Cardiac muscle cell (in vitro differentiated cells and primary cell): ENCODE measurements around the gene RRBP1. TPM values are rescaled to one million over a fixed set of nuclear protein-coding genes. Genes with fewer than 3 reads are reported as not detected.

Experiments
- DNase-seq, 2 donors: peaks; one replicate each; pipeline versions ENCODE4 v3.0.0 to v3.0.0-alpha.2; 2010 to 2017; ENCODE audit warnings: low read depth in 1 of 2, low spot score in 1 of 2
- H3K27ac ChIP-seq: fragments of 200-600 bp; sonication (generic); 2 replicates; pipeline ENCODE4 v1.5.1; 2016
- H3K27me3 ChIP-seq: fragments of 200-600 bp; sonication (generic); 2 replicates; pipeline ENCODE4 v1.6.0; 2016; ENCODE audit warnings: control low read depth
- H3K36me3 ChIP-seq: fragments of 200-600 bp; sonication (generic); 2 replicates; pipeline ENCODE4 v1.5.1; 2016; ENCODE audit warnings: control low read depth
- H3K4me1 ChIP-seq: fragments of 200-600 bp; sonication (generic); 2 replicates; pipeline ENCODE4 v1.8.1; 2017; ENCODE audit warnings: low read depth, mild to moderate bottlenecking, mixed run types
- H3K4me3 ChIP-seq: fragments of 200-600 bp; sonication (generic); 2 replicates; pipeline ENCODE4 v1.5.1; 2016; ENCODE audit warnings: mild to moderate bottlenecking
- H3K9me3 ChIP-seq: fragments of 200-600 bp; sonication (generic); 2 replicates; pipeline ENCODE4 v1.5.1; 2017; ENCODE audit warnings: low read depth, mild to moderate bottlenecking, control low read depth
- polyA plus RNA-seq: library from polyadenylated mRNA; unstranded; fragments of >200 nt; fragmentation: Nextera tagmentation; extraction: Ambion mirVana; gene quantifications from 2 replicates; pipeline ENCODE4 v1.2.1, GENCODE V29; 2016
- total RNA-seq: library from RNA; depleted of rRNA; stranded (reverse); fragments of >200 nt; gene quantifications from 2 replicates; pipeline ENCODE4 v1.2.3, GENCODE V29; 2016
- TF ChIP-seq, protein P1 (sequence below): IDR thresholded peaks from 2 replicates; pipeline ENCODE4 v1.5.1; 2012; ENCODE audit warnings: low read depth, mild to moderate bottlenecking, low read length

The RRBP1 gene
- total and polyA plus RNA-seq, 2 experiments from 2014 or later: 50.7 to 77.5 TPM

DNA sequence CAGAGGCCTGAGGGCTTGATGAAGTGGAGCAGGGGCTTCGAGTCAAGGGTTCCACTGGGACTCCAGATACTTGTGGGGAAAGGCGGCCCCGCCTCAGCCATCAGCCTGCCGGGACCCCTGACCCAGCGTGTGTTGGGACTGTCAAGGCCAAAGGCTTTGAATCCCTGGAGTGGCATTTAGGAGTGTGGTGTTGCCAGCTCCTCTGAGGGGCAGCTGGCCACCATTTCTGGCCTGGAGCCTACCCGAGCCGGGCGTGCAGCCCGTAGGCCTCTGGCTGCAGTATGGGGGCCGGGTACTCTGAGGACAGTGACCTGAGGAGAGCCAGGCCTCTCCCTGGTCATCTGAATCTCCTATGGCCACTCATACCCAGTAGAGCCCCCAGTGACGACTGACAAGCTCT lies 40.0 kb downstream of the RRBP1 start:
- no peak overlapping the region for H3K27ac ChIP-seq
- no peak overlapping the region for H3K4me3 ChIP-seq
- H3K36me3 ChIP-seq: peaks cover 7% of the 10 kb centered on the region
- H3K4me1 ChIP-seq: peaks cover 35% of the 10 kb centered on the region
- no peak for DNase-seq
- TF ChIP-seq, protein P1, sequence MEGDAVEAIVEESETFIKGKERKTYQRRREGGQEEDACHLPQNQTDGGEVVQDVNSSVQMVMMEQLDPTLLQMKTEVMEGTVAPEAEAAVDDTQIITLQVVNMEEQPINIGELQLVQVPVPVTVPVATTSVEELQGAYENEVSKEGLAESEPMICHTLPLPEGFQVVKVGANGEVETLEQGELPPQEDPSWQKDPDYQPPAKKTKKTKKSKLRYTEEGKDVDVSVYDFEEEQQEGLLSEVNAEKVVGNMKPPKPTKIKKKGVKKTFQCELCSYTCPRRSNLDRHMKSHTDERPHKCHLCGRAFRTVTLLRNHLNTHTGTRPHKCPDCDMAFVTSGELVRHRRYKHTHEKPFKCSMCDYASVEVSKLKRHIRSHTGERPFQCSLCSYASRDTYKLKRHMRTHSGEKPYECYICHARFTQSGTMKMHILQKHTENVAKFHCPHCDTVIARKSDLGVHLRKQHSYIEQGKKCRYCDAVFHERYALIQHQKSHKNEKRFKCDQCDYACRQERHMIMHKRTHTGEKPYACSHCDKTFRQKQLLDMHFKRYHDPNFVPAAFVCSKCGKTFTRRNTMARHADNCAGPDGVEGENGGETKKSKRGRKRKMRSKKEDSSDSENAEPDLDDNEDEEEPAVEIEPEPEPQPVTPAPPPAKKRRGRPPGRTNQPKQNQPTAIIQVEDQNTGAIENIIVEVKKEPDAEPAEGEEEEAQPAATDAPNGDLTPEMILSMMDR: no peak
- no peaks in the 10 kb centered on the region for H3K27me3 ChIP-seq
- no peaks in the 10 kb centered on the region for H3K9me3 ChIP-seq

DNA sequence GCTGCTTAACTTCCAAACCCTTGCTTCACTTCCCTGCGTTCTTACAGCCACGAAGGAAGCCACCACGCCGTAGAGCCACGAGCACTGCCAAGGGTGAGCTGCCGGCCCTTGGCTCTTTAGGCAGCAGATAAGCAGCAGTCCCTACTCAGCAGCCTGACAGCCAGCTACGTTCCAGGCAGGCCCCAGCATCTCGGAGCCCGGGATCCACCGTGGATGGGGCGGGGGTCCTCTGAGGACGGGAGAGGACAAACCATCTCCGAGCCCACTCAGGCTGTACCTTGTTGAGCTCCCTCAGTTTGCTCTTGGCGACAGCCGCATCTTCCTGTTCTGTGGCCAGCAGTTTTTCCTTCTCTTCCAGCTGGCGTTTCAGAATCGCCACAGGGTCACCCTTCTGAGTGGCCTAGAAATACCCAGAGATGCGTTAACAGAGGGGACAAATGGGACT lies 40.5 kb downstream of the RRBP1 start:
- H3K4me1 ChIP-seq: peaks cover 35% of the 10 kb centered on the region
- TF ChIP-seq, protein P1: no peak
- H3K27me3 ChIP-seq: no peaks in the 10 kb centered on the region
- H3K4me3 ChIP-seq: no peak overlapping the region
- H3K9me3 ChIP-seq: no peaks in the 10 kb centered on the region
- peaks cover 7% of the 10 kb centered on the region for H3K36me3 ChIP-seq
- H3K27ac ChIP-seq: no peak overlapping the region
- no peak for DNase-seq

GRCh38 chr20:17640875-17641378 lies 41.1 kb downstream of the RRBP1 start:
- Histone ChIP-seq H3K4me3 (no peak overlapping the region), H3K27ac (no peak overlapping the region), H3K4me1 (peaks cover 31% of the 10 kb centered on the region), H3K9me3 (no peaks in the 10 kb centered on the region), H3K27me3 (no peaks in the 10 kb centered on the region), H3K36me3 (peaks cover 7% of the 10 kb centered on the region)
- DNase-seq: no peak
- TF ChIP-seq, protein P1: no peak

GRCh38 chr20:17640146-17640874 lies 41.7 kb downstream of the RRBP1 start:
- H3K4me1 ChIP-seq: peaks cover 25% of the 10 kb centered on the region
- H3K36me3 ChIP-seq: peaks cover 7% of the 10 kb centered on the region
- H3K27ac ChIP-seq: no peak overlapping the region
- no peaks in the 10 kb centered on the region for H3K9me3 ChIP-seq
- TF ChIP-seq, protein P1: no peak
- no peak overlapping the region for H3K4me3 ChIP-seq
- no peak for DNase-seq
- H3K27me3 ChIP-seq: no peaks in the 10 kb centered on the region

DNA sequence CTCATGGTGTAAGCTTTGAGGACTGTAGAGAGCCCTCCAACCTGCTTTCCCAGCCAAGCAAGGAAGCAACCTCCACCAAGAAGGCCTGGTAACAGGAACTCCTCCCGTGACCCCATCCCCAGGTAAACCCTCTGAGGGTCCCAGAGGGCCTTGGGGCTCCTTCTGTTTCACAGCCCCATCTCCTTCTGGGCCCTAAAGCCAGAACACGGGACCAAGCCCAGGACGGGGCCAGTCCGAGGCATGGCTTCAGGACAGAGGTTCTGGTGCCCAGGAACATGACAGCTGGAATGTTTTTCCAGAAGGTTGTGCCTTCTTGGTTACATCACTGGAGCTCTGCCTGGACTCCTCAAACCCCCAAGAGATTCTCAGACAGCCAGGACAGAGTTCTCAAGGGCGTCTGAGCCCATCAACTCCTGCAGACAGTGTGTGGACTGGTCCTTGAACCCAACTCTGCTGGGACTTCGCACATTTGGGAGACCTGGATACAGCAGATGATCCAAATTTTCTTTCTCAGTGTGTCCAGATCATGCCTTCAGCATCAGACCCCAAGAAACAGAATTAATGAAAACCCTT lies 43.1 kb downstream of the RRBP1 start:
- no peak for DNase-seq
- peaks cover 14% of the 10 kb centered on the region for H3K4me1 ChIP-seq
- TF ChIP-seq, protein P1: no peak
- no peak overlapping the region for H3K27ac ChIP-seq
- H3K27me3 ChIP-seq: no peaks in the 10 kb centered on the region
- no peak overlapping the region for H3K4me3 ChIP-seq
- H3K36me3 ChIP-seq: peaks cover 7% of the 10 kb centered on the region
- no peaks in the 10 kb centered on the region for H3K9me3 ChIP-seq
